NK-92 treated with Interleukin-12 subunit alpha and Interleukin-12 subunit beta, amount 100 ng/mL, for 24 hours (cell line): ENCODE measurements around the gene ARFIP1.

ENCODE experiments used
- DNase-seq: peaks from one replicate; lab custom pipeline; 2025; lab: John Stamatoyannopoulos, UW

The ARFIP1 gene

DNA sequence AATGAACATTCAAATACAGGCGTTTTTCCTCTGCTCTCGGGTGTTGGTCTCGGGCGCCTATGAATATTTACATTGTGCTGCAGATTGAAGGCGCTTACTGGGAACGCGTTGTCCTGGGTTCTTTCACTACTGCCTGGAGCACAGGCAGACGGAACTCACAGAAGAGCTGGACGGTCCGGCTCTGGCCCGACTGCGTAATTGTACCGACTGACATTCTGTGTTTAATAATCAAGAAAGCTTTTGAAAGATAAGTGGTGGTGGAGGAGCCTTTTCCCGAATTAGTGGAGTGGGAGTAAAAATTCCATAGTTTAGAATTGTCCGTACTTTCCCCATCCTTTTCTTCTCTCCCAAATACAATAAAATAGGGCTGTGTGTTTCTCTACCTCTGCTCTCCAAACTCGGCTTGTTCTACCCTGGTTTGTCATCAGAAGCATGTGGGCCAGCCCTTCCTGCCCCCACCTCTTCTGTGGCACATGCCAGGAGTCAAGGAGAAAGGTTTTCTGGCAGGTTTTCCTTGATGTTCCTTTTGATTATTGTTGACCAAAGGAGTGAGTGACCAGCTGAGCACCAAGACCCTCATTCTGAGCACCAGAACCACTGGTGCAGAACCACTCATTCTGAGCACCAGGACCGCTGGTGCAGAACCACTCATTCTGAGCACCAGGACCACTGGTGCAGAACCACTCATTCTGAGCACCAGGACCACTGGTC, 158.6 kb downstream of the ARFIP1 start:
- no peak for DNase-seq

DNA sequence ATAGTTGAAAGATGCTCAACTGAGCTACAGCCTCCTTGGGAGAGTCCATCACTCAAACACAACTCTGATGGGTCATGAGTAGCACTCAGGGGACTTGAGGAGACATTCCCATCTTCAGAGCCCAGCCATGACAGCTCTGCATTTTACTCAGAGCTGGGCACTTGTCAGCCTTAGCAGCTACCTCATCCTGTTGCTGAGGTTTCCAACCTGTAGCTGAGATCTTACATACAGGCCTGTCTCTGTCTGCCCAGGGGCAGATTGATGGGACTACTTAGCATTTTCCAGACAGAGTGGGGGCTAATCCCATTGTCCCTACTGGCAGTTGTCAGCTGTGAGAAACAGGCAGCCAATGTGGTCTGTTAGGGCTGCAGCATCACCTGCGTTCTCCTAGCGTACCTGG, 159.9 kb downstream of the ARFIP1 start:
- no peak for DNase-seq

DNA sequence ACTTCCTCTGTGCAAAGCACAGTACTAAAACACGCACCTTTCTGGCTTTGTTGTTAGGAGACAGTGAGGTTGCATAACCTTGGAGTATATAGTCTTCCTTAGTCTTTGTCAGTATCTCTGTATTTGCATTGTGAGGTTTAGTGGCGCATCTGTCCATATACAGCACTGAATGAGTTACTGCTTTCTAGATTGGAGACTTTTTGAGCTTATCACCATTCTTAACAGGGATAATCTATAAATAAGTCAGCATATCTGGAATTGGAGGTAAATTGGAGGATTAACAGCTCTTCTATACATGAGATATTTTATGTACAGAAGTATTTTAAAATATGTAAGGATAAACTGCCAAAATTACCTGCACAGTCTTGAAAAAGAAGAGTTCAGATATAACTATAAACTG, 160.7 kb downstream of the ARFIP1 start:
- no peak for DNase-seq

DNA sequence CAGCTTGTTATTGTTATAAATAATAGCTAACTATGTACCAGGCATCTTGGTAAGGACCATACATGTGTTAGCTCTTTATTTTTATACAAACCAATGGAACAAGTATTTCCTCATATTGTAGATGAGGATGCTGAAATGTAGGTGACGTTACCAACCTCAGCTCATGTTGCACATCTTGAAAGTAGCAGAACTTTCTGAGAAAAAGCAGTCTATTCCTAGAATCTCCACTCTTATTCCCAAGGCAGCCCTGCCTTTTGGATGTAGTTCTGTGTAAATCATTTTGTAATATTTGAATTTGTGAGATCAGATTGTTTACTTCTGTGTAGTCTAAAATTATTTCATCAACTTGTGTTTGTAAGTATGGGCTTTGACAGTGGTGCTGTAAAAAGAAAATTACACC, 161.7 kb downstream of the ARFIP1 start:
- no peak for DNase-seq

DNA sequence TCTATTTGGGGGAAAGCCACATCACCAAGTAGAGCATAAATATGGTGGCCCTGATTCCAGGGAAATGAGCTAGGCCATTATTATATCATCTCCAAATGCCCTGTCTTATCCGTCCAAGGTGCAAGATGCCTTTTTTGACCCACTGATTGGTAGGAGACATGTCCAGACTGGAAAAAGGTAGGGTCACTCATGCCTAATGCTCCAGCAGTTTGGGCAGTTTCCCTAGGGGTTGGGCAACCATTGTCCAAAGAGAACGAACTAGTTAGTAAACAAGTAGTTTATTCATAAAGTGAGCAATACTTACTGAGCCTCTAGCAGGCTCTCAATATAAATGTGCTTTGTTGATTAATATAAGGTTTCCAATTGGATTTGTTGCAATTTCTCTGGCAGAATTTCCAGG, 162.6 kb downstream of the ARFIP1 start:
- DNase-seq, result no peak

DNA sequence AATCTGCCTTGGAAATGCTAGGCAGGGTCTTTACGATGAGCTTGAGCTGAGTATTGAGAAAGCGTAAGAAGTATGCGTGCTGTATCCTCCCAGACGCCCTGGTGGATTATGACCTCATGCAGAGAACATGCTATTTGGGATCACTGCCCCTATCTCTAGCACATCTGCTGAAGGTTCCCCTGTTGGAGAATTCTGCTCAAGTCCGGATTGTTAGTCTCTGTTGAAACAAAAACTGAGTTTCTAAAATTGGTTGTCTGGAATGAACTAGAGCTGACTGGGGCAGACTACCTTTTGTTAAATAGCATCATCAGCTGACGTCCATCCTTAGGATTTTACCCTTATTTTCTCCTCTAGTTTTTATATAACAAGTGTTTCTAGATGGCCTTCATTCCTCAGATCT, 163.9 kb downstream of the ARFIP1 start:
- DNase-seq, result no peak

DNA sequence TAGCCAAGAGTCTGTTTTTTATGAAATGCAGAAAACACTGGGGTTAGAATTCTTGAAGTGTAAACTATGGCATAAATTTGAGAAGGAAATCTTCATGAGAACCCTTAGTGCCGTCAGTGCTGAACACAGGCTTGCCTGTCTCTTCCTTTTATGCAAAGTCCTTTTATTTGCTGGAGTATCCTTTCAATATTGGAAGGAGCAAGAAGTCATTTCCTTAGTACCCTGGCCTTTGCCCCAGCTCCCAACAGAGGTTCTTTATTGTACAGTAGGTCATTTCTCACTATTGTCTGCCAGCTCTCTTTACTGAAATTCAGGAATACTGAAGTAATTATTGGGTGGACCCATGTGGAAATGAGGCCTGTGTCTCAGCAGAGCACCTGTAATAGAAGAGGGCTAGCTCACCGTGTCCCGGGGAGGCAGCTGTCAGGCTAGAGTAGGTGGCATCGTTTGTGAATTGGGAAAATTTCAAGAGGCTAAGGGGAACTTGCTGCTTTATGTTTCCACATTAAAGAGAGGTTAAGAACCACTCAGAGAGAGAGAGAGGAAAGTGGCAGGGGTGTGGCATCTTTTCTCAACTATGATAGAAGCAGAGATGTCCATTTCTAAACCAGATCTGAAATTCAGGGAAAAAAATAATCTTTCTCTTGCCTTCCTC, 165.0 kb downstream of the ARFIP1 start:
- no peak for DNase-seq

DNA sequence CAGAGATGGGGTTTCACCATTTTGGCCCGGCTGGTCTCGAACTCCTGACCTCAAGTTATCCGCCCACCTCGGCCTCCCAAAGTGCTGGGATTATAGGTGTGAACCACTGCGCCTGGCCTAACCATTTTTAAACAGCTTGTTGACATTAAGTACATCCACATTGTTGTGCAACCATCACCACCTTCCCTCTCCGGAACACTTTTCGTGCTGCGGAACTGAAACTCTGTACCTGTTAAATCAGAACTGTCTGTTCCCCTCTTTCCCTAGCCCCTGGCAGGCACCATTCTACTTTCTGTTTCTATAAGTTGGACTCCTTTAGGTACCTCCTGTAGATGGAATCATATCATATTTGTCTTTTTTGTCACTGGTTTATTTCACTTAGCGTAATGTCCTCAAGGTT, 165.9 kb downstream of the ARFIP1 start:
- no peak for DNase-seq

DNA sequence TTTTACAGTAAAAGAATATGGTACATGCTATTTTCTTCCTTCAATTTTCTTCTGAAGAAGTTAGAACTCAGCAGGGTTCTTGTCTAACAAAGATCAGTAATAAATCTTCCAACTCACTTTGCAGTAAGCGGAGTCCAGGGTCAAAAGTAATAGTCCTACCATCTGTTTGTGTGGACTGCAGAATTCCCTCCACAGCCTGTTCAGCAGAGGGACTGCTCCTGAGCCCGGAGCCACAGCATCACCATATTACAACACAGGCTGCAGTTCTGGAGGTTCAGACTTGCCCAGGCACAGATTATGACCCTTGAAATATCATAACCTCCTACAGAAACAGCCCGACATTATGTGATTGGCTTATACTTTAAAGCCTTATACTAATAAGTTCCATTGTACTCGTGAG, 166.7 kb downstream of the ARFIP1 start:
- no peak for DNase-seq

DNA sequence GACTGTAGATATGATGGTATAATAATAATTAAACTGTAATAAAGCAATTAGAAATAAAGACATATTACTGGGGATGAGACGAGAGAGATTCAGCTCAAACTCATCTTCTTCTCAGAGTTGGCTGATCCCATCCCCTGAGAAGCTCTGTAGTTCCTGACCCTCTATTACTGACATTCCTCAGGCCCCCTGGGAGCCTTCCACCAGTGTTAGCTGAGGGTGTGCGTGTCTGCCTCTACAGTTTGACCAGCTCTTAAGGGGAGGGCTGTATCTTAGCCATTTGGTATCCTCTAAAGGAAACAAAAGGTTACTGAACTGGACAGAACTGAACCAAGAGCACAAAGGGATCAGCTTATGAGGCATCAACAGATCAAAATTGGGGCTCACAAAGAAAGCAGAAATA, 167.6 kb downstream of the ARFIP1 start:
- no peak for DNase-seq

DNA sequence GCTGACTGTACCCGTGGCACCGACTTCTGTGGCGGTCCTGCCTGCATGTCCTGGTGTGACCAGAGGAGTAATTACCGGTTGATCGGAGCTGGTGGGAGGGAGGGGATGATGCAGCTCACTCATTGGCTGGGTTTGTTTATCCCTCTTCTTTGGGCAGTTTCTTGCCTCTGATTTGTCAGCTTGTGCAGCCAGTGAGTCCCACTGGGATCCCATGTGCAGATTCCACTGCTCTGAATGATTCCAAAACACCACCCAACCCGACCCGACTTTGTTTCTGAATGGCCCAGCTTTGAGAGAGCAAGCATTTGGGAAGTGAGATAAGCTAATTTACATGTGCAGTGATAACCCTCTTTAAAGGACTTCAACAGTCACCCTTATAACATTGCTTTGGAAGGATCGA, 170.2 kb downstream of the ARFIP1 start:
- no peak for DNase-seq

DNA sequence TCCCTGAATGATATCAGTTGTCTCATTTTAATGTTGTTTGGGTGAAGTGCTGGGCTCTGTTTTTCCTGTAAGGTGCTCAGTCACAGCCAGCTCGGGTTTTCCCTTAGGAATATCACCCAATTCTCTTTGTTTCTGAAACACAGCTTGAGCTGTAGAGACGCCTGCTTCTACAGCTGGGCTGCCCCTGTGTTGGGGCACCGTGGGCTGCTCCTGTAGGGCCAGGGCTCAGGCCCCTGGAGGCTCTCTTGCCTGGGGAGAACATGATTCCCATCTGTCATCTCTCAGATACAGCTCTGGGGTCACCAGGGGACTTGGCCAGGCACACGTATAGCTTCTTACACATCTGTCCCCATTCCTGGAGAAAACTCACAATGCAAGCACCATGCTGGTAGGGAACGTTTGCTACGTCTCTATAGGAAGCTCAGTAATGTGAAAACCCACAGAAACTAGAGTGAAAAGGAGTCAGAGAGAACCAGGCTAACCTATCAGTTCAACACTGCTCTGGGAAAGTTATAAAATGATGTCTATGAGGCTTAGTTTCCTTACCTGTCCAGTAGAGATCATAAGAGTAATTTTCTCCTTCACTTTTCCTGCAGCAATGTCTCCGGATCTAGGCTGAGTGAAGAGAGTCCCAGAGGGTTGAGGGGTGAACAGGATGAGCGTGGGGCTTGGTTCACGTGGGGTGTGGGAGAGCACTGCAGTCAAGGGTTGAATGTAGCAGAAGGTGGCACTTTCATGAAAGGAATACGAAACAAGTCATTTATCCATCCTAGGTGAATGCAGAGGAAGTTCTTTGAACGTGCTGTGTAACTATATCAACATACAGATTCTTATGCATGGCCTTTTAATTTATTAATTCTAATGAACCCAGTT, 170.9 kb downstream of the ARFIP1 start:
- DNase-seq, result no peak

DNA sequence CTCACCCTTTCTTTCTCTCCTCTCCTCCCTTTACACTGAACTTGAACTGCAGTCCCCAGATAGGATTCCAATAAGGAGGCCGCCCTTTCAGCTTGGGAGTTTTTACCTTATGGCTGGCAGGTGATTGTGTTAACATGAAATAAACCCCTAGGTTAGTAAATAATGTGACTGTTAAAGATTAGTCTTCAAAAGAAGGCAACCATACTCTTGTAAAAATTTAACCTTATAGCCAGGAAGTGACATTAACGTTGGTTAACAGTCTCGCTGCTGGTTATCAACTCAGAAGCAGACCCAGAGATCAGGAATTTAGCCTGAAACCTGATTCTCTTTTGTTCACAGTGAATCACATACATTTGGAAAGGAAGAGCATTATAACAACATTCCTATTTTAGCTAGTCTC, 171.6 kb downstream of the ARFIP1 start:
- no peak for DNase-seq

DNA sequence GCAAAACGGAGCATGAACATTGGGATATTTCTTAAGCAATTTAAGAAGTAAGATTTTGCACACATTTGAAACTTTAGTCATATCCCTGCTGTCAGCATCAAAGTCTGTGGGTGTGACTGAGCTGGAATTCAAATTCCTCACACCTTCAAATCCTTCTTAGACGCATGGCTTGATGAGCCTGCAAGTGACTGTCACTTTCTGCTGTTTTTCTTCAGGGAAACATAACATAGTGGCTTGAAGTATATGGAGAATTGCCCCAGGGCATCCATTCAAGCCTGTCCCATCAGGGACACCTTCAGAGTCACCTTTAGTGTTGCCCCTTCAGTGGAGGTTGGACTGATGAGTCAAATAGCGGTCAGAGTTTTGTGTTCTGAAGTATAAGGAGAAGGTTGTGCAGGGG, 173.8 kb downstream of the ARFIP1 start:
- no peak for DNase-seq

DNA sequence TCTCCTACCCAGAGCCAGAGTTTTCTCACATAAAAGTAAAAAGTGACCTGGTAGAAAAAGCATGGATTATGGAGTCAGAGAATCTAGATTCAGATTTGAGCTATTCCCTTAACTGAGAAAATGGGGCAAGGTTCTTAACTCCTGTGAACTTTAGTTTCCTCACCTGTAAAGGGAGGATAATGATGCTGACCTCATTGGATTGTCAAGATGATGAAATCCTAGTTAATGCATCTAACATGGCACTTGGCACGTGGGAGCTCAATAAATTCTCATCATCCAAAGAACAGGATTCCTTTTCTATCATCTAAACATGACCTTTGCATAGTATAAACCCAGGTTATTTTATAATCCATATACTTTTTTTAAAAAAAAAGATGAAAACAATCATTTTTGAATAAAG, 175.0 kb downstream of the ARFIP1 start:
- DNase-seq, result no peak

DNA sequence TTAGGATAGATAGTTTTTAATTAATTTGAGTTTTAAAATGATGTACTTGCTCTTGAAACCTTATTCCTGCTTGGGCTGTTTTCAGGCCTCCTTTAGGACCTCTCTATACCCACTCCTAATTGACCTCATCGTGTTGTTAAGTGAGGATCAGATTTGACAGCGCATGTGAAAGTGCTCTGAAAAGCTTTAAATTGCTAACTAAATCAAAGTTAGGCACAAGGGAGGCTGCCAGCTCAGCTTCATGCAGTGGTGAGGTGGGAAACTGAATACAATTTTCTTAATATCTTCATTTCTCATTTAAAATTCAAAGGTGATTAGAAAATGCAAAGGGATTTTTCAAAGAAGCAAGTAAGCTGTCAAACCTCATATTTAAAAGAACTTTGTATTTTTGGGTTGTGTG, 176.4 kb downstream of the ARFIP1 start:
- no peak for DNase-seq

DNA sequence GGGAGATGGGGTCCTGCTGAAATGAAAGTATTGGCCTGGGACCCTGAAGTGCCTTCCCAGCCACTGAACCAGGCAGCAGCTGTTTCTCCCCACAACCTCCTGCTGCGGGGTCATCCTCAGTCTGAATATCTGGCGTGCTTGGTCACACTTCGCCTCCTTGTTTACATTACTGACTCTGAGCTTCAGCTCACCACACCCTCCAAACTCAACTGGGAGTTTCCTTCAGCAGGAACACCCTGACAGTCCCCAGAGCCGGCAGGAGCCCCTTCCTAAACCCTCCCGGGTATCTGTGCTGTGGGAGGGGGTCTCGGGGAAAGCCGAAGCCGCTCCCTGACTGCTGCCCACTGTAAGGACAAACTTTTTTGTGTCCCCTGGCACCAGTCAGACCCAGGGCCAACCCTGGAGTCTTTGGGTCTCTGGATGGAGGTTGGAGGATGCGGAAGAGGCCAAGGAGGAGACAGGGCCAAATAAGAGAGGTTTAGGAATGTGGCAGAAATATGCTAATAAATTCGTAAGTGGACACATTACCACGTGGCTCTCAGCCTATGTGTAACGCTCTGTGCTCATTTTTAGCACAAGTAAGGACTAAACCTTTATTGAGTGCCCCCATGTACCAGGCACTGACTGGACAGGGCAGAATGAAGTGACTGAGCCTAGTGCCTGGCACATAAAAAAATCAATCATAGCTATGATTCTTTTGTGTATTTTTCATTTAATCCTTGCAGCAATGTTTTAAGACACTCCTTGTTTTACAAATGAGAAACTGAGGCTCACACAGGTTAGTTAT, 177.1 kb downstream of the ARFIP1 start:
- DNase-seq, result no peak

DNA sequence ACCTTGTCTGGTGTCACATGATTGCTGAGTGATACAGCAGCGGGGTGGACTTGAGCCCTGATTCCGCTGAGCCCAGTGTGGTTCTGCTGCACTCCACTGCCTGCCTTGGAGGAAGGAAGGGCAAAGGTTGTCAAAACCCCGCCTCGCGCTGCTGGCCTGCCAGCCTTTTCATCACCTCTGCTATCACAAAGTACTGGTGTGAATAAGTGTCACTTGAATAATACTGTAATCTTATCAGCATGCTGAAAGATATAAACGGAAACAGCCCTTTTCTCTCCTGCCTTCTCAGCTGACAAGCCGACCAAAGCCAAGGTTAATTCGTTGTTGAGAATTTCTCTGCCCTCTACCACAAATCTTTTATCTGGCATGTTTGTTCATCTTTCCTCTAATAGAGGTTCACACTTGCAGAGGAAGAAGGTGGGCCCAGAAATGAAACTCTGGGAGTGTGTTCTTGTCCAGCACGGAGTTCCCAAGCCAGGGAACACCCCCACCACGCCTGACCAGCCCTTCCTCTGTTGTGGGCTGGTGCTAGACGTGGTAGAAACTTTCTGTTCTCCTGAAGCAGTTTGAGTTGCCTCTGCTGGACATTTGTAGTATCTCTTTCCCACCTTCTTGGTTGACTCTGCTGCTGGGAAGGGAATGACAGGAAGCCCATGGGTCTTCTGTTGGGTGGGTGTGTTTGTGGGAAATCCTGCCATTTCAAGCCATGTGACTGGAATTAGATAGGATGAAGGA, 177.8 kb downstream of the ARFIP1 start:
- DNase-seq, result no peak

DNA sequence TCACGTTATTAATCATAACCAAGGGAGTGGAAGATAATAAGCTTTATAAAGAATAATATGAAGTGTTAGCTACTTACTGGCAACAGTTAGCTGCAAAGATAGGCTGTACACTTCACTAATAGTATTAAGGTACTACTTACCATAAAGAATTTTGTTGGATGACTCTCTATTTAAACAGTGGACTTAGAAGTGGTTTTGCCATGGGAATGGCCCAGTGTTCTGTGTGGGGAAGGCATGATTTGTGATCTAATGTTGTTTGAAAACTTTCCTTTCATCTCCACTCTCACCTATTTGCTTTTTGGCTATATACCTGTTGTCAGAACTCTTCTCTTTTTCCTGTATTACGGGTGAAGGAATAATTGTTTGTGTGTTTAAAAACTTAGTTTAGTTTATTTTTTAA, 179.3 kb downstream of the ARFIP1 start:
- no peak for DNase-seq

DNA sequence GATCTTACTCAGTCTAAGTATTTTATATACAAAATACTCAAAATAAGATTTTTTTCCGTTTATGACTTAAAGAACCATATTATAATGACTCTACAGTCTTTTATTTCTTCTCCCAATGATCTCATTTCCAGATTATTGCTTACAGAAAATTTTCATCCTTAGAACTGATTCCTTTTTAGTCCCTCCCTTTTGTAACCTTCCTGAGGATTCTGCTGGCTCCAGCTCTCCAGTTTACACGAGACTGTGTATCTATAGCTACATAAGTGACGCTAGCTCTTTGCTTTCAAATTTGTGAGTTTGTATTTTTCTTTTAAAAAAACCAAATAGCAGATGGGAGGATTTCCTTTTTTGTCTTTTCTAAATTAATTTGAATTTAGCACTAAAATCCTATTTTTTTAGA, 180.3 kb downstream of the ARFIP1 start:
- no peak for DNase-seq

DNA sequence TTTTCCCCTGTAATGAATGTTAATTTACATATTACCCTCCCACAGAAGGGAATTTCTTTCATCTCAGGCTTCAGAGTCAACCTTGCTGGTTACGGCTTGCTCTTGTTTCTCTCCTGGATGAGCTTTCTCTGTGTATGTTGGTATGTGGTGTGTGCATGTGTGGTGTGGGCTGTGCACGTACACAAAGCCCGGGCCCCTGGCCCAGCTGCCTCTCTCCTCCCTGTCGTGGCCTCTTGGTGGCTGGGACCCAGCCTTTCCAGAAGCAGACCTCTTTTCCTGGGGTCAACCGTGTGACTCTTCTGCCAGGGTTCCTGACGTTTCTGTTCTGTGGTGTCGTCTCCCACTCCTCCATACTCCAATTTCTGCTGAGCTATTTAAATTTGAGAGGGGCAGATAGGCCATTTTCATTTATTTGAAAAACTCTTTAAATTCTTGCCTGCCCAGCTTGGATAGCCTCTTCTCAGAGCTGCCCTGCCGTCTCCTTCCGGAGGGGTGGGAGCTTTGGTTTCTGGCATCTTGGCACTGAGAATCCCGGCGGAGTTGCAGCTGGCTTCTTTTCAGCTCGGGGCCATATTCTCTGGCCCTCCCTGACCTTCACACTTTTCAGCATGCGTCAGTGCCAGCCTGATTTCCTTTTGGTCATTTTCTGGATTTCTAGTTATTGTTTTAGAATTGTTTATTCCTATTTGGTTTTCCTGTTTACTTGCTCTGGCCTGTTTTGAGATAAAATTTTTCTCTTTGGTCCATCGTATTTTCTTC, 181.4 kb downstream of the ARFIP1 start:
- DNase-seq, result no peak
